Stimulated activated naive CD4-positive, alpha-beta T cell (primary cell): Measurements from ENCODE around the gene CFAP46.
"Not testable (repeated sequence)": the region's sequence is repeated elsewhere in the genome, so short reads cannot be mapped to it uniquely, and the experiment has no call there.

ENCODE experiments used
- DNase-seq, 6 experiments: peaks; one replicate each; lab custom pipeline; 2025; lab: John Stamatoyannopoulos, UW

The CFAP46 gene

GRCh38 chr10:132962623-132963429 lies 20.5 kb upstream of the CFAP46 start:
- DNase-seq: no peak

GRCh38 chr10:132961787-132962622 lies 19.6 kb upstream of the CFAP46 start:
- DNase-seq: peak; percentile 5 to 71 (median 42)

DNA sequence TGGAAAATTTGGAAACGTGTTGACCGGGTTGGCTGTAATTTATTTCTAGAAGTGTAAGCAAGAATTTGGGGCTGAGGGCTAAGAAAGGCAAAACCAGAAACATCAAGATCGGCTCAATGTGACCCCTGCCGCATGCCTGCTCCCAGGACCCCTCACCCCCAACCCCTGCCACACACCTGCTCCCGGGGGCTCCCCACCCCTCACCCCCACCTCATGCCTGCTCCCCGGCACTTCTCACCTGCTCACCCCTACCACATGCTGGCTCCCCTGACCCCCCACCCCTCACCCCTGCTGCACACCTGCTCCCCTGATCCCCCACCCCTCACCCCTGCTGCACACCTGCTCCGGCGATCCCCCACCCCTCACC lies 19.0 kb upstream of the CFAP46 start:
- no peak for DNase-seq

DNA sequence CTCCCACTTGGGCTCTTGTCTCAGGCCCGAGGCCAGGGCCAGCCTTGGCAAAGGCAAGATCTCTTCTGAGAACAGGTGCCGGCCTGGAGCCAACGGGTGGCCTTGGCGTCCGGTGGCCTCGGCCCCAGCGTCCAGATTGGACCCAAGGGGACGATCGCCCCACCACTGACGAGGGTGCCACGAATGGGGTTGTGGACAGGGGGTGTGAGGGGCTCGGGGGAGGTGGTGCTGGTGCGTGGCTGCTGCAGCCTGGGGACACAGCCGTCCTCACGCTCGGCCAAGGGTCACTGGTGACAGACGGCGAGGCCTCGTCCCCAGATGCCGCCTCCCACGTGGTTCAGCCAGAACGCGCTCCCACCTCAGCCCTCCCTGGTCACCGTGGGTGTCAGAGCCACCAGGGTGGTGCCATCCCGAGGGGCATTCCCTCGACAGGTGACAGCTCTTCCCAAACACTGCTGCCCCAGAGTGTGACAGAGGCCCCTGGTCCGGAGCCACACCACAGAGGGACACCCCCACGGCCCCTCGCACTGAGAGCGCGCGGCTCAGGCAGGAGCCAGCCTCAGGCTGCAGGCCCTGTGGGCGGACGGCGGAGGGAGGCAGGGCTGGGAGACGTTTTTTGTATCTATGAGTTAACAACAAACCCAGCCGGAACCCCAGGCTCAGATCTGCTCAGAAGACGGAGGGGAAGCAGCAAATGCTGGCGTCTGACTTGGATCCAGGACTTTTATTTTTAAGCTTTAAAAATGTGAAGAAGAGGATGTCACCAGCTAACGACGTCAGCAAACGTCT lies 18.5 kb upstream of the CFAP46 start:
- no peak for DNase-seq

DNA sequence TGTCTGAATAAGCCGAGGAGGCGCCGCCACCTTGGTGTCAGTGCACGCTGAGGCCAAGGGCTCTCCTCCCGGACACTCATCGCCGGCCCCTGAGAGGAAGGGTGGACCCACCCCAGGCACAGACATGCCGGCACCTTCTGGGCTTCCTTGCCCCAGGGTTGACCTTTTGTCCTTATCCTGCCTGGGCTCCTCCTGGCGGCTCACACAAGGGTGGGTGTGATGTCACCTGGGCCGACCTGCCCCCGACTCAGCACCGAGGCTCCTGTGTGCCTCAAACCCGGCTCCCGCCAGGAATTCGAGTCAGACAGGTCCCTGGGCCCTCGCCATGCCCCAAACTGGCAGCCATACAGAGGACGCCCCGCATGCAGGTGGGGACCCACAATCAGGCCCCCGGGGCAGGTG lies 17.7 kb upstream of the CFAP46 start:
- no peak for DNase-seq

- no peak for DNase-seq
Observed at GRCh38 chr10:132959559-132959961, 17.2 kb upstream of the CFAP46 start.

DNA sequence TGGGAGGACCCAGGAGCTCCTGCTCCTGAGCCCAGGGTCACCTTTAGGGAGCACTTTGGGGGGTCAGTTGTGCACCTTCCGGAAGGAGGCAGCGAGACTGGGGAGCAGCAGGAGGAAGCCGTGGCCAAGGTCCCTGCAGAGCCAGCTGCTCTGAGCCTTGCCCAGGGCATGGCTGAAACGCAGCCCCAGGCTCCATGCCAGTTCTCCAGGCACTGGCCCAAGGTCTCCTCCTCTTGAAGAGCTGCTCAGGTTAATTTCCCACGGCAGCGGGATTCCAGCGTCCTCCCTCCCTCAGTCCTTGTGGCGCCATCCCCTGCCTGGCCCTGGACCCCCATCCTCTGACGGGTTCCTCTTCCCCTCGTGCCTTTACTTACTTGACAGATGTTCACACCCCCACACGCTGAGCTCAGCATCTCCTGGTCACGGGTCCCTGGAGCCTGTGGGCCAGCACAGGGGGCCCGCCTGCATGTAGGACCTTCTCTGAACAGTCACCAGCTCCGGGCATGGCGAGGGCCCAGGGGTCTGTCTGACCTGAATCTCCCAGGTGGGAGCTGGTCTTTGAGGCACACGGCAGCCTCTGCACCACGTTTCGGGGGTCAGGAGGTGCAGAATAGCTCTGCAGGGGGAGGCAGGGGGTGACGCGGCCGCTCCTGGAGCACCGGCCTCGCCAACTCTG lies 16.7 kb upstream of the CFAP46 start:
- DNase-seq: no peak

DNA sequence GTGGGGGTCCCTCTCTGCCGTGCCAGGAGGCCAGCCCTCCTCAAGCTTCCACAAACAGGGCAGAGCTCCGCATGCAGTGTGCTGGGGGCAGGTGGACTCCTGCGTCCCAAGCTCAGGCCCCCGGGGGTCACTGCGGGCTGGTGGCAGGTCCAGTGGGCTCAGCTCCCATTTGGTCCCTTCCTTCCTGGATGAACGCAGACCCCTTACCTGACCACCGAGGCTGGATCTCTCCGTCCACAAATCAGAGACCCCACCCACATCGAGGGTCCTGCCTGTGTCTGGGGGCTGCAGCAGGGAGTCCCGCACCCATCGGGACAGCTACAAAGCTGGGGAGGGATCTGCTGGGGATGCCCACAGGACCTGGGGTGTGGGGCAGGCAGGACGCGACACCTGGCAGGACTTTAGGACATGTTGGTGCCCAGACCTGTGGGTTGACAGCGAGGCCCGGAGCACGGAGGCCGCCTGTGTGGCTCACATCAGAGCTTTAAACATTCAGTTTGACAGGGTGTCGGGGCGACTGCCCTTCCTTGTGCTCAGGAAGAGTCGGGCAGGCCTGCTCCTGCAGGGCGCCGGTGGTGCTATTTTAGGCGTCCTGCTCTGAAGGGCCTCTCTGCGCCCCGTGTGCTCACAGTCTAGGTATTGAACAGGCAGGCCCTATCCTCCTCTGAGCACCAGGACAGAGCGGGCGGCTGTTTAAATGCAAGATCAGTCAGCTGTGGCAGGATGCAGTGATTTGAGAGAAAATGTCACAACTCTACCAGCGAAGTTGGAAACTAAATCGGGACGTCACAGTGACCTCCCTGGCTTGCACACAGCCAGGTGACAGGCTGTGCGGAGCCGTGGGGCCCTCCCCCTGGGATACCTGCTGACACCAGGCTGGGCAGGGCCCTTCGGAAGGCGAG lies 15.9 kb upstream of the CFAP46 start:
- no peak for DNase-seq

- no peak for DNase-seq
Observed at GRCh38 chr10:132957131-132957530, 14.8 kb upstream of the CFAP46 start.

GRCh38 chr10:132956259-132956658 lies 13.9 kb upstream of the CFAP46 start:
- DNase-seq: not testable (repeated sequence)

DNA sequence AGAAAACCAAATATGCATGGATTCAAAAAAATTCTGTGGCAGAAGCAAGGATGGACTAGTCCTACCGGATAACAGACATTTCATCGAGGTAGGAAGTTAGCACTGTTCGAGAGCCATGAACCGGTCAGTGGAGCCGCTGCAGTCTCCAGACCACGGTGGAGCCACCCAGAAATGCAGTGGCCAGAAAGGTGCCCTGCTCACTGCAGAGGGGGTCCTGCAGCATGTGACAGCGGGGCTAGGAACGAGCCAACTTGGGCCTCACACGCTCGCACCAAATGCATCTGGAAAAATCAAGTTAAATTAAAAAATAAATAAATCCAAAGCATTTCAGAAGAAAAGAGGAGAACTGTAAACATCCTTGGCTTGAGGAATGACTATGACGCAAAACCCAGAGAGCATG lies 13.1 kb upstream of the CFAP46 start:
- no peak for DNase-seq

- DNase-seq: no peak
Observed at GRCh38 chr10:132953428-132953827, 11.1 kb upstream of the CFAP46 start.

- DNase-seq: no peak
Observed at GRCh38 chr10:132951926-132952325, 9.6 kb upstream of the CFAP46 start.

DNA sequence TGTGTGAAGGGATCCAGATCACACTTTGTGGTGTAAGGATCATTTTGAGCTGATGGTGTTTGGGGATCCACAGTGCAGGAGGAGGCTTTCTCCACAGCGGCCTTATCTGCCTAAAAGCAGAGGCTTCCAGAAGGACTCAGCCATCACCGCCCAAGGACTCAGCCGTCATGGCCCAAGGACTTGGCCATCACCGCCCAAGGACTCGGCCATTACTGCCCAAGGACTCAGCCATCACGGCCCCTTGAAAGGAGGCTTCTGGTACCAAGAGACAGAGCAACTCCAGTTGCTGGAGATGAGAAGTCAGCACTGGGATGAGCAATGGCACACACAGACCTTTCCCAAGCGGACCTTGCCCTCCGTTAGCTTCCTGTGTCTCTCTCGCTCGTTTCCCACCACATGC lies 6.0 kb upstream of the CFAP46 start:
- no peak for DNase-seq

DNA sequence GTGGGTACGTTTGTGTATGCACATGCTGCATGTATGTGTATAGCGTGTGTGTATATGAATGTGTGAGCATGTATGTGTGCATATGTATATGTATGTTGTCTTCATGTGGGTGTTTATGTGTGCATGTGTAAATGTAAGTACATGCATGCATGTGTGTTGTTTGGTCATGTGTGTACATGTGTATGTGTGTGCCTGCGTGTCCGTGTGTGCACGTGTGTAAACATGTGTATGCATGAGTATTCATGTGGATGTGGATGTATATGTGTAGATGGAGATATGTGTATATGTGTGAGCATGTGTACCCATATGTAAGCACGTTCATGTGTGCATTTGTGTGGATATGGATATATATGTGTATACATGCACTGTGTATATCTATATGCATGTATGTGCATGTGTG lies 5.5 kb upstream of the CFAP46 start:
- DNase-seq: no peak

- DNase-seq: no peak
Observed at GRCh38 chr10:132946806-132947546, 4.6 kb upstream of the CFAP46 start.

DNA sequence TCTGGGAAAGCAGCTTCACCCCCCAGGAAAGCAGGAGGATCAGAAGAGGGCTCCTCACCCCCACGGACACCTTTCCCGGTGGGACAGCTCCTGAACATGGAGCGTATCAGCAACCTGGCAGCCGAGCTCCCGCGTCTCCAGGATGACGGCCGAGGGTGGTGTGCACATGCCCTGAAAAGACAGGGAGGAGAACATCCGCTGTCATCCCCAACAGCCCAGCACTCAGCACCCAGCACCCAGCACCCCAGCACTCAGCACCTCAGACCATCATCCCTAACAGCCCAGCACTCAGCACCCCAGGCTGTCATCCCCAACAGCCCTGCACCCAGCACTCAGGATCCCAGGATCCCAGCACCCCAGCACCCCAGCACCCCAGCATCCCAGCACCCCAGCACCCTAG lies 3.9 kb upstream of the CFAP46 start:
- DNase-seq: no peak

GRCh38 chr10:132945894-132946255 lies 3.5 kb upstream of the CFAP46 start:
- no peak for DNase-seq

DNA sequence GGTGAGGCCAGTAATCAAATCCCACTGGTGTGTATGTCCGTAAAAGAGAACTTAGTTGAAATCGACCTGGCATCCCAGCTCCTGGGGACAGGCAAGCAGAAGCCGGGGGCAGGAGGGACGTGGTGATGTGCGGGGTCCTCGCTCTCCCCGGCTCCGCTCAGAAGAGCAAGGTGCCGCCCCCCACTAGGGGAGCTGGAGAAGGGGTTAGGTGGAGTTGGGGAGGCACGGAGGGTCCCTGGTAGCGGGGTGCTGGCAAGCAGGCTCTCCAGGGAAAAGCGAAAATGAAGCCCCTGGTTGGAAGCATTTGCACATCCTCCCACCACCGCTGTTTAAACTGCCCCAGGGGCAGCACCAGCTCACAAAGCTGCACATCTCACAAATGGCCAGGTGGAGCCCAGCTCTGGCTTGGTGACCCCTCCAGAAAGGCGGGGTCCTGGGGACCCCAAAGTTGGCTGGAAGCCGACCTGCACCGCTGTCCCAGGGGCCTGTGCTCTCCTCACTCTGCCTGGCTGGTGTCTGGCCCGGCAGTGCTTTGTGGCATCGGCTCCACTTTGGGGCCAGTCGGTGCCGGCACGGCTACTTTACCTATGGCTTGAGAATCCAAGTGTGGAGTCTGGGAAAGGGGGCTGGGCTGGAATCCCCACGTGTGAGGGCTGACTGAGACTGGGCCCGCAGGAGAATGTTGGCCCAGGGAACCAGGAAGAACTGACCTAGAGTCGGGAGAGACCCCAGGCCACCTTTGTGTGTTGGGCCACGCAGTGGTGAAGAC lies 2.9 kb upstream of the CFAP46 start:
- no peak for DNase-seq

DNA sequence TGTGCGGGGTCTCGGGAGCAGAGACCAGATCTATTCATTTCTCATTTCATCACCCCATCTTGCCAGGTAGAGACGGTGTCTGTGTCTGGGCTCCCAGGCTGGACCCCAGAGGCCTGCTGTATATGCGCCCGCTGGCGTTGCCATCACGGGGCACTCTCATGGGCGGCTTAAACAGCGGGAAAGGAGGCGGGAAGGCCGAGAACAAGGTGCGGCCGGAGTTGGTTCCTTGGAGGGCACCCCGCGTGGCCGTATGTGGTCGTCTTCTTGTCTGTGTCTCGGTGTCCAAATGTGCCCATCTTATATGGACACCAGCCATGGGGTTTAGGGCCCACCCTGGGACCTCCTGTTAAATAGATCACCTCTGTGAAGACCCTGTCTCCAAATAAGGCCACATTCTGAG lies 2.1 kb upstream of the CFAP46 start:
- no peak for DNase-seq
